GM04504 (cell line): ENCODE data around the gene RNF5.
A peak's percentile ranks its signal among the peaks of the same experiment; 100 is the strongest.
"Not testable (repeated sequence)": the region's sequence is repeated elsewhere in the genome, so short reads cannot be mapped to it uniquely, and the experiment has no call there.

Source experiments
- DNase-seq: peaks from one replicate; pipeline ENCODE4 v3.0.0-alpha.2; 2012; ENCODE audit warnings: low read depth

RNF5 gene

GRCh38 chr6:32177788-32178546, at the start of gene RNF5:
TSS of gene RNF5 (plus strand) at chr6:32178405. CDS start at chr6:32178512, 107 bp downstream.
- peak; percentile 100 for DNase-seq

- DNase-seq: no peak
These were observed 49.4 kb upstream of the RNF5 start for GRCh38 chr6:32128751-32129296.

- no peak for DNase-seq
These were observed 48.7 kb upstream of the RNF5 start for GRCh38 chr6:32129297-32130088.

DNA sequence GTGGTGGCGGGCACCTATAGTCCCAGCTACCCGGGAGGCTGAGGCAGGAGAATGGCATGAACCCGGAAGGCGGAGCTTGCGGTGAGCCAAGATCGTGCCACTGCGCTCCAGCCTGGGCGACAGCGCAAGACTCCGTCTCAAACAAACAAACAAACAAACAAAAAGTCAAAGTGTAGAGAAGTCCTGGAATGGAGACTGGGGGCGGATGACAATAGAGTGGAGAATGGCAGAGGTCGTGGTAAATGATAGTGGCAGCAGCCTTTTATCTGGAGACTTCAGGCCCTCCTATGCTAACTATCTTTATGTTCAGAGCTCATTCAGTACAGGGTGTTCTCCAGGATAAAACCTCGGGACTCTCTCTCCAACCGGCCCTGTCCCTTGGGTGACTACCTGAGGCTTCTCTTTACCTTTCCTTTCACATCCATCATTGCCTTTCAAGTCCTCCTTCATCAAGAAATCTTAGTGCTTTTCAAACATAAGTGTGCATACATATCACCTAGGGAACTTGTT, 46.7 kb upstream of the RNF5 start:
- DNase-seq: no peak

DNA sequence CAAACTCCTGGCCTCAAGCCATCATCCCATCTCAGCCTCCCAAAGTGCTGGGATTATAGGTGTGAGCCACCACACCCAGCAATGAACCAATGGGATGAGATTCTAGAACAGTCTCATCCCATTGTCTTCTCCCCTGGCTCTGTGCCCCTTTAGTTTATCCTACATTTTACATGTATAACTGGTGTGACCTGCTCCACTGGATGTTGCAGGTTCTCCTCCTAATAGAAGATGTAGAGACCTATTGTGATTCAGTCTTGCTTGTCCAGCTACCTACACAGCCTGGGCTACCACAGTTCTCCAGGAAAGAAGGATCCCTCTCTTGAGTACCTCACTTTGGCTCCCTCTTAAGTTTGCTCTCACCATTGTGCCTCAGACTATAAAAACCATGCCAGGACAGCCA, 46.1 kb upstream of the RNF5 start:
- DNase-seq: no peak

DNA sequence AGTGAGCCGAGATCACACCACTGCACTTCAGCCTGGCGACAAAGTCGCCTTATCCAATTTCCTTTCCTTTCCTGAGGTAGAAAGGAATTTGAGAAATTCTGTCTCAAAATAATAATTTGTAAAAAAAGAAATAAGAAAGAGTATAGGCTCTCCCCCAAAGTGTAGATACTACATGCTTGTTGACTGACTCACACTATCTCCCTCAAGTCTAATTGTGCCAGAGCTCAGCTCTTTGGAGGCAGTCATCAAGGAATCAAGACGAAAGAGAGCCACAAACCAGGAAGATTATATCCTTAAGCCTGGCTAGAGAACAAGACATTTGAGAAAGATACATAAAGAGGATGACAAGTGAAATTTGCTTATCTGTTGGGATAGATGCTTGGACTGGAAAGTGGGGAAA, 44.4 kb upstream of the RNF5 start:
- DNase-seq: no peak

DNA sequence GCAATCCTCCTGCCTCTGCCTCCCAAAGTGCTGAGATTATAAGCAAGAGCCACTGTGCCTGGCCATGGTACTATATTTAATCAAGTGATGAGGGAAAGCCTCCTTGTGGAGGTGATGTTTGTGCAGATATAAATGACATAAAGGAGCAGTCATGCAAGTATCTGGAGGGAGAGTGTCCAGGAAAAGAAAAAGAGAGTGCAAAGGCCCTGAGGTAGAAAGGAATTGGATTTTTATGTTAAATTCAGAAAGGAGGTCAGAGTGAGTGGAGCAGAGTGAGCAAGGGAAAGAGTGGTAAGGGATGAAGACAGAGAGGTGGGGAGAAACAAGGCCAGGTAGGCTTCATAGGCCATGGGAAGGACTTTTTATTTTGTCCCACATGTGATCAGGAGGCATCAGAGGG, 40.8 kb upstream of the RNF5 start:
- DNase-seq: no peak

GRCh38 chr6:32139590-32139989, 38.6 kb upstream of the RNF5 start:
- DNase-seq: no peak

DNA sequence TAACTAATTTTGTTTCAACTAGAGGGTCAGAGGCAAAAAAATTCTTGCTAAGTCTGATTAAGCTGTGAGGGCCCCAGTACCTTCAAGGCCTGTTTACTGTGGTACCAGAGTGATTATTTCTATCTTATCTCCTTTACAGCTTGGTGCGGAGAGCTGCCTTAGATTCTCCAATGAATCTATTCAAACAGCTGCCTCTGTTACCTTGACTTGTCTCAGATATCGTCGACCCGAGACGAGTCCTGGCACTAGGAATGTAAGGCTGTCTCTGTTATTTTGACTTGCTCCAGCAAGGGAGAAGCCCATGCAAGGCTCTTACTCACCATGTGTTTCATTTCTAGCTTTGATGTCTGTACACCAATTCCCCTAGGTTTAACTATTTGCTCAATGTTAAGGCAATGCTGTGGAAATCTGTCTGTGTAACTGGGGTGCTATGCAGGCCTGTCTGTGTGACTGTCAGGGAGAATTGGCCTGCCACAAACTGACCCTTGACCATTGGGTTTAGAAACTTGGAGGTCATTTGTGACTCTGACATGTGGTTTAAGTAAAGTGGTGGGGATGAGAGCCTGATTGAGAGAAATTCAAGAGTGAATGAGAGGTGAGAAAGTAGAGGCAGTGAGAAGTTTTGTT, 37.7 kb upstream of the RNF5 start:
- no peak for DNase-seq

GRCh38 chr6:32144238-32144637, 34.0 kb upstream of the RNF5 start:
- not testable (repeated sequence) for DNase-seq

GRCh38 chr6:32146287-32146686, 31.9 kb upstream of the RNF5 start:
- DNase-seq: no peak

DNA sequence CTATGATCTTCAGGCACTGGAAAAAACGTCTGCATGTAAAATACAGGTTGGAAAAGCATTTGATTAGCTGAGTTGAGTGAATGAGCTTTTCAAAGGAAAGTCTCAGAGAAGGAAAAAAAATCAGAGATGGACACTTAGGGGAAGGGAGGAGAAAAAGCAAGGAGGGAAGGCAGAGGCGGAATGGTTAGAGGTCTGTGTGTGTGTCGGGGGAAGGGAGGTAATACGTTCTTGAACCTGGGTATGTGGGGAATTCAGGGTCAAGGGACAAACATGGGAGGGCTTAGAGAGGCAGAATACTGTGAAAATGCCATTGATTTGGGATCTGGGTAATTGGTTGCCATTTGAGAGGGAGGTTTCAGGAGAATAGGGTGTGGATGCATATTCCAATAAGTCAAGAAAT, 31.5 kb upstream of the RNF5 start:
- DNase-seq: no peak

DNA sequence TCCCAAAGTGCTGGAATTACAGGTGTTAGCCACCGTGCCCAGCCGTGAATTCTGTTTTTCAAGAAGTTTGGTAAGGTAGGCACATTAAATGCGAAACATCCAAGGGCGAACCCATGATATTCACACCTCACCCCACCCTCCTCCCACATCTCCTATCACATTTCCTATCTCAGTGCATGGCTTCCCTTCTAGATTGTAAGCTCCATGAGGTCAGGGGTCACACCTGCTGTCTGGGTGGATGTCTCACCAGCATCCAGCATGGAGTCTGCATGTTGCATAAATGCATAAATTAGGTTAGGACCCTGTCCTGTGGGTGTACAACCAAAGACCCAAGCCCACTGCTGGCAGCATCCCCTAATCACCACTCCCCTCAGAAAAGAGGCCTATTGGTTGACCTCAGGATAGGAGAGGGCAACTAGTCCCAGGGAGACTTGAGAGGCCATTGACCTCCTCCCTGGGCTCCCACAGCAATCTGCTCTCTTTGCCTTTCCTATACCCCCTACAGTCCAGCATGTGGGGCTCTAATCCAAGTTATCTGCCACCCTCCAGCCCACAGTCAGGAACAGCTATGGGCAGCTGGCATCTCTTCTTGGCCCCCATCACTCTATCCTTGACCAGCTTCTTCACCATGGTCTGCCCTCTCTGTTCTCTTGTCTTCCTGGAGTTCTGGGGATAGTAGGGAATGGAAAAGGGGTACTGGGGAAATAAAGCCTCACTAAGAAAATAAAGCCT, 30.6 kb upstream of the RNF5 start:
- DNase-seq: no peak

GRCh38 chr6:32148289-32149091, 29.7 kb upstream of the RNF5 start:
- no peak for DNase-seq

GRCh38 chr6:32149092-32149755, 29.0 kb upstream of the RNF5 start:
- DNase-seq: no peak

- DNase-seq: no peak
These were observed 28.0 kb upstream of the RNF5 start for GRCh38 chr6:32149932-32150870.

DNA sequence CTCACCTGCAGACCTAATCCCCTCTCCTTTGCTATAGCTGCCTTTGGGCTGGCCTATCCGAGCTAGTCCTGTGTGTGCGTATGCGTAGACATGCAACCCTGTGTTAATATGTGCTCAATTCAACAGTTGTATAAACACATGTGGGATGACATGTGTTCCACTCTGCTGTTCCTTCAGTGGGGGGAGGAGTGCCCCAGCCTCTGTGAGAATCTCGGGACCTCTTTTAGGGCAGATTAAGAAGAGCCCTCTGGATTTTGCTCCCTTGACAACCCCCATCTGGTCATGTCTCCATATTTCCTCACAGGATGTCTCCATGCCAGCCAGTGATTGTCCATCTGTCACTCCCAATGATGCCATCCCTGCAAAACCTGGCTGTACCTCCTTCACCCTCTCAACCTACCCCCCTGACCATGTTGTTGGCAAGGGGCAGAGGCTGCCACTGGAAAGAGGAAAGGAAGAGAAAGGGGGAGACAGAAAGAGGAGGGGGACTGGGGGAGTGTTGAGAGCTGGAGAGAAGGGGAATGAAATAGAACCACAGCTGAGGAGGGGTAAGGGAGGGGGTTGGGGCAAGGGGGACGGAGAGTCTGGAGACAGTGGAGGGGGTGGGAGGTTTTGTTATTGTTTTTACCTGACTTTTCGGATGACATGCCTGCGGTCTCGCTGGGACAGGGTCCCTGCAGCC, 26.9 kb upstream of the RNF5 start:
- DNase-seq: no peak

DNA sequence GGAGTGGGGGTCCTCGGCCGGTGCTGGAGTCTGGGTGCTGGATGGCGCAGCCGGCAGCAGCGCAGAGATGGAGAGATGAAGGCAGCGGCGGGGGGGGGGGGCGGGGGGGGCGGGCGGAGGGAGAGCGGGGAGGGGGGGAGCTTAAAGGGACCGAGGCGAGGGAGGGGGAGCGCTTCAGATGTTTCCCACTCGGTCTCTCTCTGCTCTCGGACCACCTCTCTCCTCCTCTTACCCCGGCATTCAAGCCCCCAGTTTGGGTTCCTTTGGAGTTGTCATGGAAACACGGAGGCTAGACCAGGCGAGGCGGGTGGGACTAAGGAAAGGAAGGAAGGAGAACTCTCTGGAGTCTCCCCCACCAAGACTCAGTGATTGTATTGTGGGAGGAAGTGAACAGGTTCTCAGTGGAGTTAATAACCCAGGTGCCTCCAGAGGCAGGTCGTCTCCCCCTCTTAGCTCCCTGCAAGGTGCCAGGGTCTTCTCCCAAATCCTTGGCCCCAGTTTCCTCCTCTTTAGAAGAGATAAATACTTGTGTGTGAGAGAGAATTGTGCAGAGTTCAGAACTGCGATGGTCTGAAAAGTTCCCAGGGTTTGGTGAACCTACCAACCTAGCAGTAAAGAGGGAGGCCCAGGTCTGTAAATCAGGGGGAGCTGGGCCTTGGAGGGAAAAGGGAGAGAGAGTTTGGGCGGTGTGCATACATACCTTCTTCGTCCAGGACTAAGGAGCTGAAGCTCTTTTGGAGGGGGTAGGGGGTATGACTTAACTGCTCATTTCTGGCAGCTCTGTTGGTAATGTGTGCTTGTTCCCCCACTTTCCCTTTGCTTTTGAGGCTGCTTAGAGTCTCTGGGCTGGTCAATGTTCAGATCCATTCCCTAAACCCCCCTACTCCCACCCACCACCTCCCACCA, 26.1 kb upstream of the RNF5 start, which contains the start of gene PRRT1:
Gene PRRT1, minus strand, starts transcription at position 77 of the 906 bp plus-strand sequence. CDS start 112 bp downstream, outside the sequence.
- DNase-seq: no peak
